ENCODE results near the gene COL28A1. TPM values are rescaled to one million over a fixed set of nuclear protein-coding genes. Genes with fewer than 3 reads are reported as not detected.

COL28A1 gene
- total RNA-seq, 1 experiment from 2014 or later, result 0.26 TPM

DNA sequence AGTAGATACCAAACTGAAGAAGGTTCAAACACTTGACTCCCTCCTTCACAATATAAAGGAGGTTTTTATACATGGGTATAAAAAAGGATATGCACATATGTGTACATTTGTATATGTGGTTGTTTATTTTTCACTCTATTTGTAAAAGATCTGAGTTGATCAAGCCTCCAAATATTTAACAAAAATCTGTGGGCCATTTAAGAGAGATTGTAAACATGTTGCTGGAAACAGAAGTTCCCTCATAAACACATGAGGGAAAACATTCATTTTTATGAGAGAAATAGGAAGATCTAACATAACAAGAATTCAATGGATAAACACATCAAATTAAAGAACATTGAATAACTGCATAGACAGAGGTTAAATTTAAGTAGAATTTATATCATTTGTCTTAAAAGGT is 81.7 kb downstream of the COL28A1 start:
- no peaks in the 10 kb centered on the region for H3K27me3 ChIP-seq (ENCODE audit: low read length)
- ChIA-PET CTCF (no interaction called here), POLR2A (ENCODE audit: unreplicated experiment) (no interaction called here)
- peaks cover 14% of the 10 kb centered on the region for H3K4me1 ChIP-seq (ENCODE audit: insufficient read depth, low read length)
- H3K9me3 ChIP-seq (ENCODE audit: low read length), result peaks cover 2% of the 10 kb centered on the region; the same call in 1 of the 2 replicates
- H3K9me2 ChIP-seq (replicated peaks; ENCODE audit: low read length), result no peaks in the 10 kb centered on the region
- H3F3A ChIP-seq (ENCODE audit: low read length, unreplicated experiment), result no peaks in the 10 kb centered on the region
- H3K9ac ChIP-seq (ENCODE audit: low read length), result no peak overlapping the region
- TF ChIP-seq EZH2phosphoT487 (IDR thresholded peaks at IDR 0.05; ENCODE audit: borderline replicate concordance, low read length) (no peak), EZH2 (IDR thresholded peaks at IDR 0.05; ENCODE audit: low read length, unreplicated experiment) (no peak)
- TF ChIP-seq, protein P1, sequence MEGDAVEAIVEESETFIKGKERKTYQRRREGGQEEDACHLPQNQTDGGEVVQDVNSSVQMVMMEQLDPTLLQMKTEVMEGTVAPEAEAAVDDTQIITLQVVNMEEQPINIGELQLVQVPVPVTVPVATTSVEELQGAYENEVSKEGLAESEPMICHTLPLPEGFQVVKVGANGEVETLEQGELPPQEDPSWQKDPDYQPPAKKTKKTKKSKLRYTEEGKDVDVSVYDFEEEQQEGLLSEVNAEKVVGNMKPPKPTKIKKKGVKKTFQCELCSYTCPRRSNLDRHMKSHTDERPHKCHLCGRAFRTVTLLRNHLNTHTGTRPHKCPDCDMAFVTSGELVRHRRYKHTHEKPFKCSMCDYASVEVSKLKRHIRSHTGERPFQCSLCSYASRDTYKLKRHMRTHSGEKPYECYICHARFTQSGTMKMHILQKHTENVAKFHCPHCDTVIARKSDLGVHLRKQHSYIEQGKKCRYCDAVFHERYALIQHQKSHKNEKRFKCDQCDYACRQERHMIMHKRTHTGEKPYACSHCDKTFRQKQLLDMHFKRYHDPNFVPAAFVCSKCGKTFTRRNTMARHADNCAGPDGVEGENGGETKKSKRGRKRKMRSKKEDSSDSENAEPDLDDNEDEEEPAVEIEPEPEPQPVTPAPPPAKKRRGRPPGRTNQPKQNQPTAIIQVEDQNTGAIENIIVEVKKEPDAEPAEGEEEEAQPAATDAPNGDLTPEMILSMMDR (conservative IDR thresholded peaks at IDR 0.05; ENCODE audit: low read depth, low read length), result no peak
- H3K36me3 ChIP-seq (ENCODE audit: low read depth, low read length), result 0 out of 2 replicates have a peak, but pooled peaks cover 1% of the 10 kb centered on the region
- no peaks in the 10 kb centered on the region for H4K20me1 ChIP-seq (ENCODE audit: low read length)
- no peak for DNase-seq
- ATAC-seq, result no peak
- H3K79me2 ChIP-seq (ENCODE audit: low read length), result no peaks in the 10 kb centered on the region
- H3K27ac ChIP-seq (ENCODE audit: low read length), result no peak overlapping the region
- no peak overlapping the region for H3K4me3 ChIP-seq (ENCODE audit: low read length)
- no TSS peak for BruUV-seq (replicated peaks)
- H2AFZ ChIP-seq (ENCODE audit: low read length), result no peak overlapping the region
- intact Hi-C loops (cut with micrococcal nuclease), result no loop called here
- H3K4me2 ChIP-seq (ENCODE audit: low read length), result no peak overlapping the region

DNA sequence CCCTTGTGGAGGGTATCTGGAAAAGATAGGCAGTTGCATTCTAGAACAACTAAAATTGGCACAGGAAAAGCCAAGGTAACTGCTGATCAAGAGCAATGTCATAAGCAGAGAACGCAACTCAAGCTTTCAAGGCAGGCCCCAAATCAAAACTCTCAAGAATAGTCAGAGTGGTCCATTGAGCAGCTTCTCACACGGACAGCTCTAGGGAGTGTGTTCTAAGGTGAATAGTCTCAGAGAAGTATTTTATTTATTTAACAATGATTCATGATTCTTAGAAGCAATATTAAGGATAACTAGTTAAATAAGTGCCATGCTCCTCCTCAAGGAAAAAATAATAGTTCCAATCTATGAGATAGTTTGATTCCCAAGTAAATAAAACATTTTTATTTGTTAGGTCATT is 83.0 kb downstream of the COL28A1 start:
- DNase-seq (peak; percentile 55), ATAC-seq (peak; percentile 99)
- Histone ChIP-seq H3K9ac (ENCODE audit: low read length) (no peak overlapping the region), H3K9me3 (ENCODE audit: low read length) (peaks cover 6% of the 10 kb centered on the region; the same call in 1 of the 2 replicates), H2AFZ (ENCODE audit: low read length) (no peak overlapping the region), H3K27ac (ENCODE audit: low read length) (no peak overlapping the region), H3K9me2 (replicated peaks; ENCODE audit: low read length) (no peaks in the 10 kb centered on the region), H3K4me2 (ENCODE audit: low read length) (peak overlapping the region; percentile 40), H4K20me1 (ENCODE audit: low read length) (no peaks in the 10 kb centered on the region), H3K4me1 (ENCODE audit: insufficient read depth, low read length) (peaks cover 14% of the 10 kb centered on the region), H3F3A (ENCODE audit: low read length, unreplicated experiment) (no peaks in the 10 kb centered on the region), H3K36me3 (ENCODE audit: low read depth, low read length) (0 out of 2 replicates have a peak, but pooled peaks cover 4% of the 10 kb centered on the region), H3K27me3 (ENCODE audit: low read length) (no peaks in the 10 kb centered on the region), H3K4me3 (ENCODE audit: low read length) (no peak overlapping the region), H3K79me2 (ENCODE audit: low read length) (no peaks in the 10 kb centered on the region)
- BruUV-seq (replicated peaks), result no TSS peak
- CTCF ChIA-PET, result interaction anchor here (0.5 kb wide), 1 partner anchor 1704 kb away, joined by 3 read pairs; no protein-coding TSS in a partner anchor
- TF ChIP-seq, protein P1 (conservative IDR thresholded peaks at IDR 0.05; ENCODE audit: low read depth, low read length), result no peak
- TF ChIP-seq EZH2 (IDR thresholded peaks at IDR 0.05; ENCODE audit: low read length, unreplicated experiment) (no peak), EZH2phosphoT487 (IDR thresholded peaks at IDR 0.05; ENCODE audit: borderline replicate concordance, low read length) (no peak)
- intact Hi-C loops (cut with micrococcal nuclease), result loop anchor here (1.0 kb wide), 1 partner anchor 13 kb away; no protein-coding TSS in a partner anchor
- POLR2A ChIA-PET (ENCODE audit: unreplicated experiment), result interaction anchor here (0.6 to 1.0 kb wide), 2 partner anchors 14 to 47 kb away, joined by 3 to 5 read pairs; no protein-coding TSS in a partner anchor

DNA sequence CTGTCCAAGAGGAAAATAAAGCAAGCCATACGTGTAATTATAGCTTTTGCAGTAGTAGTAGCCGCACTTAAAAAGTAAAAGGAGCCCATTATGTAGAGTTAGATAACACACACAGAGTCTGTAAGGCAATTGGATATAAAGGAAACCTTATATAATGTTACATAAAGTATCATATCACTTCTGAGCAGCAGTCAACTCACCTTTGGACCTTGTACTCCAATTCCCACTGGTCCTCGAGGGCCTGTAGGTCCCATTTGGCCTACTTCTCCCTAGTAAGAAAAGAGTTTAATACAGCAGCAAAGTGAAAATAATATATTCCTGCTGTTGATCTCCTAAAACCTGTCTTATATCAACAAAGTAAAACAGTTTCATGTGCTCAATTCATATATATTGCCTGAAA is 83.6 kb downstream of the COL28A1 start:
- TF ChIP-seq, protein P1 (conservative IDR thresholded peaks at IDR 0.05; ENCODE audit: low read depth, low read length), result no peak
- TF ChIP-seq EZH2phosphoT487 (IDR thresholded peaks at IDR 0.05; ENCODE audit: borderline replicate concordance, low read length) (no peak), EZH2 (IDR thresholded peaks at IDR 0.05; ENCODE audit: low read length, unreplicated experiment) (no peak)
- ChIA-PET POLR2A (ENCODE audit: unreplicated experiment) (interaction anchor here (0.6 to 1.0 kb wide), 2 partner anchors 13 to 48 kb away, joined by 3 to 5 read pairs; no protein-coding TSS in a partner anchor), CTCF (no interaction called here)
- Histone ChIP-seq H3F3A (ENCODE audit: low read length, unreplicated experiment) (no peaks in the 10 kb centered on the region), H2AFZ (ENCODE audit: low read length) (no peak overlapping the region), H3K9me2 (replicated peaks; ENCODE audit: low read length) (no peaks in the 10 kb centered on the region), H3K36me3 (ENCODE audit: low read depth, low read length) (0 out of 2 replicates have a peak, but pooled peaks cover 4% of the 10 kb centered on the region), H3K4me3 (ENCODE audit: low read length) (no peak overlapping the region), H3K27me3 (ENCODE audit: low read length) (no peaks in the 10 kb centered on the region), H3K79me2 (ENCODE audit: low read length) (no peaks in the 10 kb centered on the region), H3K9ac (ENCODE audit: low read length) (no peak overlapping the region), H3K4me2 (ENCODE audit: low read length) (peak overlapping the region; percentile 40), H3K4me1 (ENCODE audit: insufficient read depth, low read length) (peaks cover 14% of the 10 kb centered on the region), H3K9me3 (ENCODE audit: low read length) (peaks cover 6% of the 10 kb centered on the region; the same call in 1 of the 2 replicates), H3K27ac (ENCODE audit: low read length) (no peak overlapping the region), H4K20me1 (ENCODE audit: low read length) (no peaks in the 10 kb centered on the region)
- intact Hi-C loops (cut with micrococcal nuclease), result loop anchor here (1.0 kb wide), 1 partner anchor 13 kb away; no protein-coding TSS in a partner anchor
- DNase-seq (no peak), ATAC-seq (no peak)
- no TSS peak for BruUV-seq (replicated peaks)
